ENCODE measurements around the gene MEIKIN.
A peak's percentile ranks its signal among the peaks of the same experiment; 100 is the strongest.

The MEIKIN gene, protein sequence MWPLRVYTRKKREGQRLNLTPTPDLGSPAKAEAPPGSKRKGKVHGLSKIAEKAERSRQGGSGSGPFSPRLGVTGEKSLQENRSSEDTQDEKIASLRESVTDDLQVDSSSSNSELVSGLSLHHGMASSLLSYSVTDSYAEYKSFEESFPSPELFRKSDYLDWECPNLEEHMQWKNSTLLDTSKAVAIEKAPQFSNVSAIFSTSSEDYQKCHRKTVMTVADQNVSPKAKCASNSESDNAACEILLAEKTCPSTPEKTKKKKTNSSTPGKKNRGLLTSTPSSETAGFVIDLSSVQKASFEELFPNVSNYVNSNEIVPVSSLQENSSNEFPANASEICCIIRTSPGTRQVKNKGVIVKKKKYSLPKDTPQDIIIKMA

DNA sequence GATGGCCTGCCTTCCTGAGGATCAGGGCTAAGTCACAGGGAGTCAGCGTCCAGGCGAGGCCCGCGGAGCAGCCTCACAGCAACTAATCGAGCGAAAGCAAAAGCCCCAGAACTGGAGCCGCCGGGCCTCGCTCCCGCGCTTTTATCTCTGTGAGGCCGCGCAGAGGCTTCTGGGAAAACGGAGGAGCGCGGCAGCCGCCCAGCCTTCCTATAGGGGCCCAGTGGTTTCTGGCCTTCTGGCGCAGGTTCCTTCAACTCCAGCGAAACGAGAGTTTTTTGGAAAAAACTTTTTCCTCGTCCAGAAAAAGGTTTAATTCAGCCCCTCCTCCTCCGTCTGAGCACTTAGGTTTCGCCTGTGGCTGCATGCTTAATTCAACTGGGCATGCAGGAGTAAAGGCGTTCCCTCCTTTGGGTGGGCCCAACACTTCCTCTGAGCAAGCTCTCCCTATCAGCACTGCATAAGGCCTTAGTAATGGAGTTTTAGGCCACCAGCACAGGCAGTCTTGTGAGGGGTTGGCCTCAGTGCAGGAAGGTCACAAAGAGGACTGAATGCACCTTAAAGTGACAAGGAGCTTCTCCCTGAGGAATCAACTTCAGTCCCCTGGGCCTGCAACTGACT lies at the start of gene MEIKIN:
MEIKIN (minus strand) TSS at position 113 of the 618 bp plus-strand sequence. CDS start 158 bp downstream, outside the sequence.
- DNase-seq = no peak

DNA sequence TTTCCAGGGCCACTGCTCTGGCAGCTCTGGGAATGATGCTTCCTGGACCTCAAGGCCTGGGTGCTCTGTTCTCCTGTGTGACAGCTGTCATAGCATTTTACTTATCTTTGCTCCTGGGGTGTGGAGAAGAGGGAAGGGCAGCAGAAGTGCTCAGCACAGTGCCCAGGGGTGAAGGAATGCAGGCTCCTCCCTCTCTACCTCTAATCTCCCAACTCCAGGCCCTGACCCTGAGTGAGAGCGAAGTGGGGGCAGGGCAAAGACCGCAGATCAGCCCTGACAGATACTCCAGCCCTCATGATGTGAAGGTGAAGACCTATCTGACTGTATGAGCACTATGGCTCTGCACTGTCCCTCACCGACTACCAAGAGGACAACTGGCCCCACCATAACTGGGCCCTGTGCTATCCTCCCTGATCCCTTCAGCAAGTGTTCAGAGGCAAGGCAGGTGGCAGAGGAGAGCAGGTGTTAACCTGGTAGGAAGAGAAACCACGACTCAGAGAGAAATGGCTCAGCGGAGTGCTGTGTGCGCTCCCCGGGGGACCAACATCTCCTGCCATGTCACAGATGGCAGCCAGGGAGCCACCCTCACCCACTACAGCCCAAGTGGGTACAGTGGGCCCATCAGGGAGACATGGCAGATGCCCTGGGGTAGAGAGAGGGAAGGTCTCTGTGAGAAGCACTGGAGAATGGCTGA lies 49.2 kb upstream of the MEIKIN start:
- DNase-seq = no peak

DNA sequence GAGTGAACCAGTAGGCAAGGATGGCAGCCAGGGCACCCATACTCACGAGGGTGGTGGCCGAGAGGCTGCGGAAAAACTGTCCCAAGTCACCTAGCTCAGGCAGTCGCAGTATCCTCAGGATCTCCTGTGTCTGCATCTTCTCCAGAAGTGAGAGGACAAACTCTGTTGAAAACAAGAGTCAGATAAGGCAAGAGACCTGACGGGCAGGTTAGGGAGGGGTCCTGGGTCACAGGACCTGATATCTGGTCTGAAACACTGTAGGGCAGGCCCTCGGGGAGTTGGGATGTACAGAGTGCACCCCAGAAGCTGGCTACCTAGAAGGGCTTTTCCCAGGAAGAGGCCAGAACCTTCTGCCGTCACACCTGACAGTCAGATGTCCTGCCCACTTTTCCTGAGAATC lies 48.6 kb upstream of the MEIKIN start:
- no peak for DNase-seq

DNA sequence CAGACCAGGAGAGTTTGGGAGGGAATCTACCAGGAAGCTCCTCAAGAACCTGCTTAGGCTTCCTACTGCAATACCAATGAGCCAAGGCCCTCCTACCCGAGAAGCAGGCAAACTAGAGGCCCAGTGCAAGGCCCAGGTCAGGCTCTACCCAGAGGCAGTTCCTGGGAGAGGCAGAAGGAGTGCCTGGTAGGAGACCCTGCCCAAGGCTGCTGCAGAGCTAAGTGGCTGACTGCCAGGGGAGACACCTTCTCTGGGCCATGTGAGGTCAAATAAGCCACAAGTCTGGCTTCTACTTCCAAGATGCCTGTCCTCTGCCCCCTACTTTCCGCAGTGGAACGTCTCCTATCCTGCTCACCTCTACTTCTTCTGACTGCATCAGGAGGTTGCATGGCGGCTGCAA lies 48.2 kb upstream of the MEIKIN start:
- DNase-seq = no peak

DNA sequence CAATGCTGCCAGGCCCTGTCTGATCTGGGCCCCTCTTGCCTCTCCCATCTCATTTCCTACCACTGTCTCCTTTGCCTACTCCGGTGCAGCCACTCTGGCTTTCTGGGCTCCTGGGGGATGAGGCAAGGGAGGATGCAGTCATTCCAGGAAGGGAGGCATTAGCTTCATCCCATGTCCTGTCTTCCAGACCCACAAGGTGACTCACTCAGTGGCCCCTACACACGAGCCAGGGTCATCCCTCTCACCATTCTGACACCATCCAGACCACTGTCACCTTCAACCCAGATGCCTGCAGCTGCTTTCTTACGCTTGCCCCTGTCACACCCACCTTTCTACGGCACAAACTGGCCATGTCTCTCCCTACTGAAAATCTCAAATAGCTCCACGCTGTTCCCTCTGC lies 46.9 kb upstream of the MEIKIN start:
- DNase-seq = no peak

DNA sequence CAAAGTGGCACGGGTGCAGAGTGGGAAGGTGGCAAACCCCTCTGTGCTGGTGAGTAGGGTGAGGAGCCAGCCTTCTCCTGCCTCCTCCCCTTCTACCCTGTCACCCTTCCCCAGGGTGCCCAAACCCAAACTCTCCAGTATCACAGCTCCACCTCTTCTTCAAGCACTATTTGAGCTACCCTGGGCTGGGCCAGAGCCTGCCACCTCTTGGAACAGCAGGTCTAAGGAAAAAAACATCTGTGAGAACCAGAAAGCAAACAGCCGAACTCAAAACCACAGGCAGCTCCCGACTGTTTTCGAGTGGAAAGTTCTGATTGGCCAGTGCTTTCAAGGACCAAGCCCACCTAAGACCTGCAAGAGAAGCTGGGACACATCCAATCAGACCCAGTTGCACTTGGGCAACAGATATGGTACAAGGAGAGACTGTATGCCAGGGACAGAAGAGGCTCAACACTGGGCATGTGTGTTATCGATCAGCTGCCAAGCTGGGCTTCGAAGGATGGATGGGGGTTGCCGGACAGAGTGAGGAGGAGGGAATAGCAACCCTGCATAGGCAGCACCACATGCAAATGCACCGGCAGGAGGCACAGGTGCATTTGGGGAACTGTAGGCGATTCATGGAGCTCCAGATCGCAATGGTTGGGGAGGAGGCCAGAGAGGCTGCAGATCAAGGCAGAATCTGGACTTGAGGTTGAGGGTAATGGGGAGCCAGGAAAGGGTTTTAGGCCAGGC lies 46.3 kb upstream of the MEIKIN start:
- no peak for DNase-seq

DNA sequence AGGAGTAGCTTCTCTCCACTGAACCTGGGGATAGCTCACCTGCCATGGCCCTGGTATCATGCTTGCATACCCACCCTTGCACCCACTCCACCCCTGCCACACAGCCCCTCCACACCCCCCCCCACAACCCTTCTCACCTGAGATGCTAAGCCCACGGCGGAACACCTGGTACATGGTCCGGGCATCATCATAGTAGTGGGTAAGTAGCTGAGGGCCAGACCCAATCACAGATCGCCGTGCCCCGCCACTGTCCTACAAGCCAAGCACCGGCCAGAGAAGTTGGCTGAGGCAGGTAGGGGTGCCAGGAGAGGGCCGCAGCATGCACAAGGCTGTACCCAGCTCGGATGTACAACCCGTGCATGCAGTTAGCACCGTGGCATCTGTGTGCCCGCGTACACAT lies 45.3 kb upstream of the MEIKIN start:
- no peak for DNase-seq

DNA sequence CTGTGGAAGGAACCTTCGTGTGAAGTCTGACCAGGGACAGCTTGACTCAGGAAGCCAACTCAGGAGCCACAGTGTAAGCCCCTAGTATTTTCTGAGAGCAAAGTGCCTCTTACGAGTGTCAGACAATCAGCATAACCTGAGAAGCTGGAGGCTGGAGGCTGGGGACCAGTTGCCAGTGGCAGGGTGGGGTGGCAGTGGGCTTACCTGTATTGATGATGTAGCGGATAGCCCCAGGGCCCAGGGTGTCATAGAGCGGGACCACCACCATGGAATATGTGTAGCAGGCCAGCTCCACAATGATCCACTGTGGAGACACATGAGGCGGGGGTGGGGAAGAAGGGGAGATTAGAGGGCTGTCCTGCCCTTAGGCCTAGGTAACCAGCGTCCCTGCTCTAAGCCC lies 43.1 kb upstream of the MEIKIN start:
- DNase-seq = no peak

DNA sequence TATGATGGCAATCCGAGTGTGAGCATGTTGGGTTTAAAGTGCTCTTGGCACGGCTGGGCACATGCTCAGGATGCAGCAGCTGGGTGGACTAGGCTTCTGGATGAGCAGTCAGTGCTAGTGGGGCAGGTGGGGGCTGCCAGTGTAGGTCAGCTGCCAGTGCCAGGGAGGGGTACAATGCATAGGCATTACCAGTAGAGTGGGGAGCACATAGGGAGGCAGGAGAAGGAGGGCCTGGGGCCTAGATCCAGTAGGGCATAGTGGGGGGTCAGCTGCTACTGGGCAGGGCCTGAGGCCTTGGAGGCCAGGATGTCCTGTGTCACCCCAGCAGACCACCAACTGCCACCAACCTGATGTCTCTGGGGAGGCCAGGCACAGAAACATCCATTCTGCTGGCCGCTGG lies 41.8 kb upstream of the MEIKIN start:
- no peak for DNase-seq

DNA sequence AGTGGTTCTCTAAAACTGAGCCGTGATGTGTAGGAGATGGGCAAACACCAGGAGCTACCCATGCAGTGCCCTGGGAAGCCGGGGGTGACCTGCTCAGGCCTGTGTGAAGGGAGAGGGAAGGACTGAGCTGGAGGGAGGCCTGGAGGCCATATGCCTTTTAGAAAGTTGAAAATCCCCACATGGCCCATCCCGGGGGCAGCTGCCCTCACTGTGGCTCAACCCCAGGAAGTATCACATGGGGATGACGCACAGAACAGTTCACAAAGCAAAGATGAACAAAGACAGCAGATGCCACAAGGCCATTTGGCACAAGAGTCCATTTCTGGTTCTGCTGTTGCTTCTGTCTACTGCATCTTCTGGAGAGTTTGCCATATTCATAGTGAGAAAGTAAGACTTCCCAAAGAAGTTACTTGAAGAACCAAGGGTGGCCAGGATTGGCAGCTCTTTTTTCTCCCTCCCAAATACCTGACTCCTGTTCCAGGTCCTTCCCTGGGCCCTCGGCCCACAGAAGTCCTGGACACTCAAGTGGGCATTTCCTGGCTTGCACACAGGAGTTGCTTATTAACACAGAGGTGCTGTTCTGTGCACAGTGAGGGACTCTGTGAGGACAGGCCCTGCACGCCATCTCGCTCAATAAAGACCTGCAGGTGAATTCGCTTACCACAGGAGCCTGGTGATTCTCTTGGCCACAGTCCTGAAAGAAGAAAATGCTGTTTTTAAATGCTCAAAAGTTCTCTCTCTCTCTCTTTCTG lies 40.9 kb upstream of the MEIKIN start:
- no peak for DNase-seq

DNA sequence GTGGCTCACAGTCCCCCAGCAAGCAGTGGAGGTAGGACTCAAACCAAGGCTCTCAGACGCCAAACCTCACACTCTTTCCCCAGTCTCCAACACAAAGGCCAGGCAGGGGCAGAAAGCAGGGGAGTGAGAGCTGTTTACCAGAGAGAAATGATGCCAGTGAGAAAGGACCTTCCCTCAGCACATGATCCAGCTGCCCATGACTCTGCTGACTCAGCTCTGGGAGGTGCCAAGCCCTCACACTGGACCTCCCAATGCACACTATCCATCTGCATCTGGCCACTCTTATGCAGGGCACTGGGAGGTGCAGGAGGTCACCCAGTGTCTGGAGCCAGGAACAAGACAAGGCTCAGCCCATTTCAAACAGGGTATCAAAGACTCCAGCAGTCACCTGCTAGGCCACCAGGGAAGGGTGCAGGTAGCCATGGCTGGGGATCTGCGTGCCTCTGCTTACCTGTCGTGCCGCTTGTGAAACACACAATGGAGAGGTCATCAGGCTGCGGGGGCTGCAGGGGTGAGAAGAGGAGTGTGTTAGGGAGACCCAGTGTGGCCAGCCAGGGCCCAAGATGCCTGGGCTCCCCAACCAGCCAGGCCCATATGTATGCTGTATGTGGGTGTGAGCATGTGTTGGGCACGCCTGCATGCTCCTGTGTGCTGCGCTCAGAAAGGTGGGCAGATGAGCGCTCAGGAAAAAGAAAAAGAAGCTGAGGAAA lies 39.6 kb upstream of the MEIKIN start:
- no peak for DNase-seq

DNA sequence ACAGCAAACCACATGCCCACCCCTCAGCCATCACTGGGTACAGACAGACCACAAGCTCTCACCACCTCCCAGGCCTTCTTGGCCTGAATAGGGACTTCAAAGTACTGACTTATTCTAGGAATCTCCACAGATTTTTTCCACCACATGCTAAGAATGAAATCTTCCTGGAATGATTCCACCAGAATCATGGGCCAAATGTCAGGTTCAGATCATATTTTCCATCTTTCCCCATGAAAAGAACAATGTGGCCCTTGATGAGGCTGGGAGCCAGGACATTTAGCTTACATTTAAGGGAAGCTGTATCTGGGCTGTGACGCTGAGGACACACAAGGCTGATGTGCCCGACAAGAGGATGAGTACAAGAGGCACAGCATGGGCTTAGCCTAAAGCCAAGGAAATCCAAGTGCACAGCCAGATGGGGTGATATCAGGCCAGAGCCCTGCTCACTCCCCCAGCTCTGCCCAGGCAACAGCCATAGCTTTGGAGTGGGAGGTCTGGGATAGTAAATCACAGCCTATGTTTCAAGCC lies 37.8 kb upstream of the MEIKIN start:
- DNase-seq = no peak

DNA sequence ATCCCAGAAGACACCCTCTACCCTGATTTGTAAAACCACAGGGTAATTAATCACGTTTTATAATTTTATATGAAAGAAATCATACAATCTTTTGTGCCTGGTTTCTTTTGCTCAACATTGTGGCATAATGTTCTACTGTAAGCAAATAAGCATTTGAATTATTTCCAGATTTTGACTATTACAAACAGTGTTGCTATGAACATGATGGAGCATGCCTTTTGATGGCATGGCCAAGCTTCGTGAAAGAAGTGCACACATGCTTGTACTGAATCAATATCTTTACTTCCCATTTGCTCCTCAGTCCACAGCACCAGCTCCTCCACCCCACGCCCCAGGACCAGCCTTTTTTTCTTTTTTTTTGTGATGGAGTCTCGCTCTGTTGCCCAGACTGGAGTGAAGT lies 36.1 kb upstream of the MEIKIN start:
- DNase-seq = no peak

DNA sequence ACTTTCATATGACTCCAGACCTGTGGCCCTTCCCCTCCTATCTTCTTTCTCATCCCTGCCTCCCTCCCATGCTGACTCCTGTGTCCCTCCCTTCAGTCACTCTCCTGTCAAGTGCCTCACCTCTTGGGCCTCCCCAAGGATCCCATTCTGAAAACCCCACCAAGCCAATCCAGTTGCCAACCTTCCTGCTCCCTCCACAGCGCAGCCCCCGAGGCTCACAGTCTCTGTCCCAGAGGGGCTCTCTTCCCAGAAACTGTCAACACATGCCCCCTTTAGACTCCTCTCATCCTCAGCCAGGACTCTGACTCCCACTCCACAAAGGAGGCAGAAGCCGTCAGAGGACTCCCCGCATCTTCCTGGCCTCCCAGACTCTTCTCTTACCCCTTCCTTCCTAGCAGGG lies 35.2 kb upstream of the MEIKIN start:
- DNase-seq = no peak

DNA sequence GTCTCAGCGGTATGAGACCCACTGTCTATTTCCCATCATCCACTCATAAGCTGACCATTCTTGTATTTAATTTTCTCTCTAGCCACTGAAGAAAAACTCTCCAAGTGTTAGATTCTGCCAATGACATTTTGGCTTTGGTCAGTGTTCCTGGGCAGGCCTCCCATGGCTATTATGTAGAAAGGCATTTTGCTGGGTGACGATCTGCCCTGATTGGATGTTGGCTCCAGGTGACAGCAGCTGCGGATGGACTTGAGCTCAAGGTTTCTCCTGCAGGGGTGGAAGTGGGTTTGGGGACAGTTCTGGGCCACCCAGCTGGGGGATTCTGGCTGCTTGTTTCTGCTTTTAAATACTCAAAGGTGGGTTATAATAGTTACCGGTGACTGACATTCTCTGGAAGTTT lies 34.4 kb upstream of the MEIKIN start:
- DNase-seq = no peak

DNA sequence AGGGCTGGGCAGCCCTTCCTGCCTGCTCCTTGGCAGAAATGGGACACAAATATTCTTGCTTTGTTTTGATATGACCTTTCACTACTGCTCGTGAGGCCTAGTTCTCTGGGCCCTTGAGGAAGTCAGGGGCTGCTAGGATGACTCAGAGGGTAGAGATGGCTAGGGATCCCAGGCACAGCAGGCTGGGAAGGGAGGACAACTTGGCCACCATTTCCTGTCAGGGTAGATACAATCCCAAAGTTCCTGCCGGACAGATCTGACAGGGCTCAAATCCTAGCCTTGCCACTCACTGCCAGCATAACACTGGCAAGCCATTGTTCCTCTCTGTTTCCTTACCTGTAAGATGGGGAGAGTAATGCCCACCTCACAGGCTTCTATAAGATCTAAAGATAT lies 31.7 kb upstream of the MEIKIN start:
- DNase-seq = no peak

DNA sequence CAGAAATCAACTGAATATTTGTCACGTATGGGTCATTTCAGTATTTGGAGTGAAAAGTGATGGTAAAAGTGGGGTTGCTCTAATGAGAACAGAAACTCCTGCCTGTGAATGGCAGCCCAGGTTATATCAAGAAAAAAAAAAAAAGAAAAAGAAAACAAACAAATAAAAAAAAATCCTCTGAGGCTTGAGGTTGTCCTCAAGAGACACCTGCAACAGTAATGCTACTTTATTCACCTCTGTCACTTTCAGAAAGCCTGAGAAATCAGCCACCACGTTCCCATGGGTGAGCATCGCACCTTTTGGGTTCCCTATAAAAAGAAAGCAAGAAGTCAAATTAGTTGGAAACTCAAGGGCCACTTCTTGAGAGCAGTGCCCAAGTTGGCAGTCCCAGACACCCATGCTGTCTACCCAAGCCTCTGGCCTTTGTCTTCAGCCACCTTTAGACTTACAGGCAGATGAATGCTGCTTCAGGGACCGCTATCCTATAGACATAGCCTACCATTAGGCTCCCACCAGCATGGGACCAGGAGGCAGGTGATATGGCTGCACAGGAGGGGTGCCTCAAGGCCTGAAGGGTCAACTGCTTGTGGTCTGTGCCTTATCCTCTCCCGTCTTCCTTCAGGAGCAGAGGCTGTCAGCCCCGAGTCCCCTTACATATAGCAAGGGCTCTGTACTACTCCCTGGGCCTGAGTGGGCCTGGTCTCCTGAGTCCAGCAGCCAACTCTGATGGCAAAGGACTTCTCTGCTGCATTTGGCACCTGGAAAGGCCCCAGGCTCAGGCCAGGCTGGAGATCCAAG lies 31.1 kb upstream of the MEIKIN start:
- DNase-seq = no peak

DNA sequence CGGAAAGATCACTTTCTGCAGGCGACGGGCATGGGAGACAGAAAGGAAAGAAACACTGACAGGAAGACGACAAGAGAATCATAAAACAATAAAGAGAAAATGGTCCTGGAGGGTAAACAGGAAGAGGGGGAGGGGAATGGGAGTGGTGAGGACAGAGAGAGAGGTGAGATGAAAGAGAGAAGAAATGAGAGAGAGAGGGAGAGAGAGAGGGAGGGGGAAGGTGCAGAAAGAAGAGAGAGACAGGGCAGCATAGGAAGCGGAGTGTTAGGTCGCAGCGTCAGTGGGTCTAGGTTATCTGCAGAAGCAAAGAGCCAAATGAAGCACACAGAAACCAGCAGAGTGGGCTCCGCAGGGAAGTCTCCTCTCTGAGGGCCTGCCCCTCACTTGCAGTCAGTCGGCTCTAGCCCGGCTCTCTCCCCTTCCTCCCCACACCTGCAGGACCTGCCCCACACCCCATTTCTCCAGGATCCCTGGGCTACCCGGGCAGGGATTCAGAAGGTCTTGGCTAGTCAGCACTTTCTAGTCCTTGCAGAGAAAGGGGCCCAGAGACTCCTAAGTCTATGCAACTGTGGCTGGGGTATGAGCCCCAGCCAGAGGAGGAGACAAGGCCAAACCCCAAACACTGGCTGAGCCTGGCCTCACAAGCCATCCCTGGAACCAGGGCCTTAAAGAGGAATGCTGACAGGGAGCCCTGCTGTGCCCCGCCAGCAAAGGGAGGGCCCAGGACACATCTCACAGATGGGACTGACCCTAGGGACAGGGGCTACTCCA lies 29.7 kb upstream of the MEIKIN start:
- peak; percentile 13 for DNase-seq

DNA sequence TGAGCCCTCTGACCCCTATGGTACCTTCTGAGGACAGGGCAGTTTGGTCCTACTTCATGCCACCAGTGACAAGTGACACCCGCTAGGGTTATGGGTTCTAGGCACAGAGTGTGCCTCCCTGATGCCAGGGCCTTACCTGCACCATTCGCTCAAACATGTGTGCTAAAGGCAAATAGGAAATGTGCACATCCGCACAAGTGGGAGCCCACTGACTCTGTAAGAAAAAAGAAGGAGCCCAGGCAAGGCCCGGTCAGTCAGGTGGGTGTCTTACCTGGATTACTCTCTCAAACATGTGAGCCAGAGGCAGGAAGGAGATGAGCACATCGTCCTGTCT lies 29.1 kb upstream of the MEIKIN start:
- DNase-seq = no peak

DNA sequence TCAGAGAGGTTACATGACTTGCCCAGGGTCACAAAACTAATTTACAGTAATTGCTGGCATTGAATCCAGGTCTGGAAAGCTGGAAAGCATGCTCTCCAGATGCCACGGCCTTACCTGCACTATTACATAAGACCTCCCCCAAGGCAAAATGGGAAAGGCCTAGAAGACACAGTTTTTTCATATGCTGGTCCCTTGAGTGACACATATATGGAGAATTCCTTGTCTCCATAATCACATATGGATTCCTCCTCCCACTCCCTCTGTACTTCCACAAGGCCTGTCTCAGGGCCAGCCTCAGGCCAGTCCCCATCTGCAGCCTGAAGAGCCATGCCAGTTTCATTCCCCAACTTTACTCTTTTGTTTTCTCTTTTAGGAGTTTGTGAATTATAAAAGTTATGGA lies 28.6 kb upstream of the MEIKIN start:
- DNase-seq = no peak

Data from activated naive CD4-positive, alpha-beta T cell treated with Interleukin-2 at 50 U/mL for 16 hours (primary cell).